DMS 273 treated with DMSO at 0.1 percent for 48 hours (cell line): ENCODE measurements around the gene NMUR2.

Experiments
- DNase-seq: peaks from one replicate; lab custom pipeline; 2025; lab: John Stamatoyannopoulos, UW

NMUR2 gene

GRCh38 chr5:152405145-152405544, at the start of gene NMUR2:
NMUR2 (minus strand) TSS chr5:152405279; CDS start chr5:152405113, 166 bp downstream.
- DNase-seq = no peak

DNA sequence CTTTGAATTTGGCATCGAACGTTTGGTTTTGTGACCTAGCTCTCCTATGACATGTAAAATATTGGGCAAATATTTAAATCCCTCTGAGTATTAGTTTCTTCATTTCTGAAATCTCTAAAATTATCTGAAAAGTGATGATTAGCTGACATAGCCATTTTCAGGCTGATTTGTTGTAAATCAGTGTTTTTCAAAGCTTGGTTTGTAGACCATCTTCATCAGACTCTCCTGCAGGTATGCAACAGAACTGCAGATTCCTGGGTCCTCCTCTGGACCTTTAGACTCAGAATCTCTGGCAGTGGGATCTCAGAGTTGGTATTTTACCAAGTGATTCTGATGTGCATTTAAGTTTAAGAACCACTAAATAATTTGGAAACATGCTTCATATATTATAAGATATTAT, 38.9 kb upstream of the NMUR2 start:
- DNase-seq = no peak

GRCh38 chr5:152439791-152440190, 34.7 kb upstream of the NMUR2 start:
- no peak for DNase-seq

DNA sequence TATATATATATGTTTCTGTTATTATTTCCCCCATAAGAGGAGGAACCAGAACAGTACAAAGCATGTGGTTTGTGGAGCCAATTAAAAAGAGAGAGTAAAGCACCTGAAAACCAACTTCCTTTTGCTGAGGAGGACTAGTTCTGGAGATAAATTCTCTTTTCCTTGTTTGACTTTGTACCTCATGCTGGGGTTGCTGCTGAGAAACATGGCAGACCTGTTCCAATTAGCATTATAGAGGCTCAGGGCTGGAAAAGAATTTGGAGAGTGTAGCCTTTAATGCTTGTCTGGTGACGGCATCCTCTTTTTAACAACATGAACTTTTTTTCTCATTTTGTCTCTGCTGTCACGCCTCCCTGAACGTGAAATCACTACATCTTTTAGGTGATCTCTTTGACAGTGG, 32.8 kb upstream of the NMUR2 start:
- DNase-seq = no peak

- no peak for DNase-seq
These were observed 22.6 kb upstream of the NMUR2 start for GRCh38 chr5:152427721-152428120.

DNA sequence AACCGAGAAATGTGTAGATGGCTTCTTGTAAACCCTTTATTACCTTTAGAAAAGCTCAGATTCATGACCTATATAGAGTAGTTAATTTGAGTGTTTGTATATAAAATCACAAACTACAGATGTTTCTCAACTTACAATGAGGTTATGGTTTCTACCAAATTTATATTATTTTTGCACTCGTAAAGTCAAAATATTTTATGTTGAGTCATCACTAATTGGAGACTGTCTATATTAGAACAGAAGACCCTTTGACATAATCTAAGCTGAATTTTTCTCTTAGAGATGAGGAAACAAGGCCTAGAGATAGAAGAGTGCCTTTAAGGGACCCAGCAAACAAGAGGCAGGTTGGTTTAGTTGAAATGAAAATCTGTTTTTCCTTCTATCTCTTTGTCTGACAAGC, 20.0 kb upstream of the NMUR2 start:
- no peak for DNase-seq

DNA sequence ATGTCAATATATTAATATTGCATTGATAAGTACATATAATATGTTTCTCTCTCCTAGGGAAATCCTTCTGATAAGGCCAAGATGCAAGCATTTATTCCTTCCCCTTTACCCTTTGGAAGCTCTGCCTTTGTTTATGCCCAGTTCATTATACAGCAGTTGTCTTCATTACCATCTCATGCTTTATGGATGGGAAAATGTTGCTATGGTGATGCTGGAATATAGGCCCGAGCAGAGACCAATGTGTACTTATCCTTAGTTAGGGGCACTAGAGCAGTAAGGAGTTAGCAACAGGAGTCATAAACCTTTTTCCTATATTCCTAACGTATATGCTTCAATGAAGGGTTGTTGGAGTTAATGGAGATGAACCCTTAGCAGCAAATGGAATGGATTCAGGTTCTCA, 19.4 kb upstream of the NMUR2 start:
- DNase-seq = no peak

DNA sequence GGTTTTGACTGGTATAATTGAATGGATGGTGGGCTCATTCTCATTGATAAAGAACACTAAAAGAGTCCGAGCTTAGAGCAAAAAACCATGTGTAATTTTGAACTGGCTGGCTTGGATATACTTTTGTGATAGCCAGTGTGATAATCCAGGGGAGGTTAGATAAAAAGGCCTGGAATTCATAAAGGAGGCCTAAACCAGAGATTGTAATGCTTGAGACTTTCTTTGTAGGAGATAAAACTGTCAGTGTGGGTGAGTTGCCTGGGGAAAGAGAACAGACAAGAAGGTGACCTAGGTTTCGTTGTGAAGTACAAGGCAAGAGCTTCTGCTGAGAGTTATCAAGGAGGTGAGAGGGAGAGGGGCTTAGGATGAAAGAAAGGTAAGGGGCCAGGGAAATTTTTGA, 17.0 kb upstream of the NMUR2 start:
- no peak for DNase-seq

- DNase-seq = no peak
These were observed 7.0 kb upstream of the NMUR2 start for GRCh38 chr5:152412129-152412528.

- no peak for DNase-seq
These were observed 1.0 kb upstream of the NMUR2 start for GRCh38 chr5:152406082-152406481.

- no peak for DNase-seq
These were observed 585 bp downstream of the NMUR2 start for GRCh38 chr5:152404494-152404893.

GRCh38 chr5:152403046-152403445, 2.0 kb downstream of the NMUR2 start:
- DNase-seq = no peak

DNA sequence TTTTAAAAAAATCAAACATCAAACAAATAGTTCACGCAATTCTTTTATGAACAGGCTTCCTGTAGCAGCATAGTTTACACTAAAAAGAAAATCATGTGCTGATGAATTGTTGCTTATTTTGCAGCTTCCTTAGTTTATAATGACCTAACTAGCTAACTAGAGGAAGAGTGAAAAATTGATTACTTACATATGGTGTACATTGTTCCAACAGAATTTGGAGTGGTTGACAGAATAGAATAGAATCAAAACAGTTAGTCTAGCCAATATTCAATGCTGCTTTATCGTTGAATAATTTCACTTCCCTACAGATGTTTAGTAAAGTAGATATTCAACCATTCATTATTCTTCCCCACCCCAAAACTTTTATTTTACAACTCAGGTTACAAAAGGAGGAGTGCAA, 4.2 kb downstream of the NMUR2 start:
- no peak for DNase-seq

GRCh38 chr5:152397581-152397980, 7.5 kb downstream of the NMUR2 start:
- DNase-seq = no peak

- no peak for DNase-seq
These were observed 11.6 kb downstream of the NMUR2 start for GRCh38 chr5:152393441-152393840.

DNA sequence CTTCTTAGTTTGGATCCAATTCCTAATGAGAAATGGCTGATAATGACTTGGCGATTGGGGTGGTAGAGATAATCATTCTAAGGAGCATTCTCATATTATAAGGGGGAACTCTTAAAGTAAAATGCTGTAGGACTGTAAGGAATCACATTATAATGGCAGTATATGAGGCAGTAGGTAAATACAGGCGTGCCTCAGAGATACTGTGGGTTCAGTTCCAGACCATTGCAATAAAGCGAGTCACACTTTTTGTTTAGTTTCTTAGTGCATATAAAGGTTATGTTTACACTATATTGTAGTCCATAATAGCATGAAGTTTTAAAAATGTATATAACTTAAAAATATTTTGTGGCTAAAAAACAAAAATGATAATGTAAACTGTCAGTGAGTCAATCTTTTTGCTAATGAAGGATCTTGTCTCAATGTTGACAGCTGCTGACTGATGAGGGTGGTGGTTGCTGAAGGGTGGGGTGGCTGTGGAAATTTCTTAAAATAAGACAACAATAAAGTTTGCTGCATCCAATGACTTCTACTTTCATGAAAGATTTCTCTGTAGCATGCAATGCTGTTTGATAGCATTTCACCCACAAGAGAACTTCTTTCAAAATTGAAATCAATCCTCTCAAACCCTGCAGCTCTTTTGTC, 15.8 kb downstream of the NMUR2 start:
- no peak for DNase-seq

GRCh38 chr5:152388610-152389009, 16.5 kb downstream of the NMUR2 start:
- DNase-seq = no peak

GRCh38 chr5:152380415-152381123, 24.5 kb downstream of the NMUR2 start:
- DNase-seq = no peak

DNA sequence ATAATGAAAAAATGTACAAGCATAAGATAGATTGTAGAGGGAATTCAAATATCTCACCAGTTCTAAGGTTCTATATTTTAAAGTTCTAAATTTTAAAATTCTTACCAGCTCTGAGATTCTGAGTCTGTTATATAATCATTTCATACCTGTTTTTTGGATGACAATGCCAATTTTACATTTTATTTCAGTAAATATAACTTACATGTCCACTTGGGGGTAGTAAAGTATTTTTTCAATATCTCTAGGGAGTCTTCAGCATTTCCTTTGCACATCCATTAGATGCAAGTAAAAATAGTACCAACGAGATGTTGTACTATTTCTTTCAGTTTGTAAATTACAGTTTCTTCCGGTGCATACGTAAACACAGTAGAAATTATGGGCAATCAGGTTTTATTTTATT, 25.7 kb downstream of the NMUR2 start:
- no peak for DNase-seq

DNA sequence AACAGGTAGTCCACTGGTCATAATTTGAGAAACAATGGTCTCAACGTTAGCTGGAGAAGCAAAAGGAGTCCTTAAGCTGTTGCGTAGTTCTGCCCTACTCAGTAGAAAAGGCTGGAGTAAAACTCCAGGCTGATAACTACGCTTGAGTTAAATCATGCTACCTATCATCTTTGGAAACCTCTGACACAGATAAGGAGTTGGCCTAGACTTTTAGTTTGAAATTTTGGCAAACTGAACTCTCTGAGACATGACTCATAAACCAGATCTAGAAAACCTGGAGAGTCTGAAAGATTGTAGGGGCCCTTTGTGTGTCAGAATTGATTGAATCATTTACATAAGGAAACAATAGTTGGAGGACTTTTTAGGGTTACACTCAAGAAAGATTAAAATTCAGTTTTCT, 26.3 kb downstream of the NMUR2 start:
- DNase-seq = no peak

DNA sequence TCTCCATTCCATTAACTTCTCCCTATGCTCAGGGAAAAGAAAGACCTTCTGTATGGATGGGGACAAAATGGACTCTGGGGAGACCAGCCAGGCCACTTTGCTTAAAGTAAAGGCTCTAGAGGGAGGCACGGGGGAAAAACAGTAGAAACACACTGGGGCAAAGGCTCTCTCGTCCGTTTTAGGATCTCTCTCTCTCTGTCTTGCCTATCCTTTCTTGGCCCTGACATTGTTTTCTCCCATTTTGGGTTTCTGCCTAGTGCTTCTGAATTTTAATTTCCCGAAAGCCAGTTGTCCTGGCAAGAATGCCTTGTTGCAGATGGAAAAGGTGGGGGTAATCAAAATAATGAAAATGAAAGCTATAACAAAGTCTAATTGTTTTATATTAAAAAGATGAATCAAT, 28.2 kb downstream of the NMUR2 start:
- DNase-seq = no peak

DNA sequence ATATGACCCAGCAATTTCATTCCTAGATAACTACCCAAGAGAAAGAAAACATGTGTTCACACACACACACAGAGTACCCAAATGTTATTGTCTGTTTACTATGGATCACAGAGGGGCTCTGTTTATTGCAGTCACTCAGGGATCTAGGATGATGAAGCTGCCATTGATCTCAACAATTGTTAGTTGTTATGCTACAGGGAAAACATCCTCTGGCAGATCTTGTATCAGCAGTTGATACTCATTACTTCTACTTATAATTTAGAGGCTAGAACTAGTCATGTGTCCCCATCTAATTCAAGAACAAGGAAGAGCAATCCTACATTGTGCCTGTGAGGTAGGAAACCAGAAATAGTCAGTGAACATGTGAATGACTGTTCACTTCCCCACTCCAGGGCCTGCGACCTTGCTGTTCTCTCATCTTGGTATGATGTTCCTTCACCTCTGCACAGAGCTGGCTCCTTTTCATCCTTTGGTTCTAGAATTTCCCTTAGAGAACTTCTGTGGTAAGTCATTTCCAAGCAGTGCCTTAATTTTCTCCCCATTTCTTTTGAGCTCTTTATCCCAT, 30.3 kb downstream of the NMUR2 start:
- DNase-seq = no peak

- DNase-seq = no peak
These were observed 32.2 kb downstream of the NMUR2 start for GRCh38 chr5:152372875-152373274.

DNA sequence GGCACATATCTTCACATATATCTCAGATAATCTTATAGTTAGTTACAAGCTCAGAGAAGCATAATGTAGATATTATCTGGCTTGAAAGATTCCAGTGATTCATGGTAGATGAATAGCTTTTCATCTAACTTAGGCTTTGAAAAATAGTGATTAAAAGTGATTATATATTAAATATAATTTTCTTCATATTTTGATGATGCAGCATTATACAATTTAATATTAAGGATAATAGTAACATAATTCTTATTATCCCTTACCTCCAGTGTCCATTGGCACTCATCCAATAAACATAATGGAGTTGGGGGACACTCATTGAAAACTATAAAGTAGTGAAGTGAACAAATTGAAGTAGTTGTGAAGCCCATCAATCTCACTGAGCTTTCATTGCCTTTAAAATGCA, 35.8 kb downstream of the NMUR2 start:
- no peak for DNase-seq
